Neural progenitor cell (in vitro differentiated cells): ENCODE measurements around the gene ADH5. TPM values are rescaled to one million over a fixed set of nuclear protein-coding genes. Genes with fewer than 3 reads are reported as not detected.

Experiments used
- DNase-seq: peaks from one replicate; pipeline ENCODE4 v3.0.0-alpha.2; 2016; ENCODE audit warnings: low spot score
- H2AFZ ChIP-seq: fragments of 200-600 bp; sonication (generic); replicated peaks from 2 replicates; pipeline ENCODE4 v1.6.1; 2016; ENCODE audit warnings: antibody characterized with exemption
- H3F3A ChIP-seq: fragments of 200-600 bp; sonication (generic); 2 replicates; pipeline ENCODE4 v1.6.1; 2016; ENCODE audit warnings: antibody characterized with exemption, low read depth
- H3K27ac ChIP-seq: fragments of 200-600 bp; sonication (generic); 2 replicates; pipeline ENCODE4 v1.5.1; 2016; ENCODE audit warnings: mild to moderate bottlenecking
- H3K27me3 ChIP-seq: fragments of 200-600 bp; sonication (generic); 2 replicates; pipeline ENCODE4 v1.6.1; 2016; ENCODE audit warnings: mild to moderate bottlenecking, moderate library complexity
- H3K36me3 ChIP-seq: fragments of 200-600 bp; sonication (generic); 2 replicates; pipeline ENCODE4 v1.5.1; 2016
- H3K4me1 ChIP-seq: fragments of 200-600 bp; sonication (generic); 2 replicates; pipeline ENCODE4 v1.6.1; 2016; ENCODE audit warnings: mixed run types
- H3K4me2 ChIP-seq: fragments of 200-600 bp; sonication (generic); 2 replicates; pipeline ENCODE4 v1.6.1; 2016
- H3K4me3 ChIP-seq: fragments of 200-600 bp; sonication (generic); 2 replicates; pipeline ENCODE4 v1.5.1; 2016
- H3K79me2 ChIP-seq: fragments of 200-600 bp; sonication (generic); 2 replicates; pipeline ENCODE4 v1.6.1; 2016; ENCODE audit warnings: low read depth
- H3K9ac ChIP-seq: fragments of 200-600 bp; sonication (generic); 2 replicates; pipeline ENCODE4 v1.6.1; 2016
- H3K9me3 ChIP-seq: fragments of 200-600 bp; sonication (generic); 2 replicates; pipeline ENCODE4 v1.5.1; 2016; ENCODE audit warnings: low read depth
- H4K20me1 ChIP-seq: fragments of 200-600 bp; sonication (generic); 2 replicates; pipeline ENCODE4 v1.6.1; 2016; ENCODE audit warnings: low read depth
- H3K27ac Mint-ChIP-seq: 3 replicates; pipeline ENCODE4 v1.8.0; 2021; ENCODE audit warnings: mixed read lengths
- H3K27me3 Mint-ChIP-seq: 2 replicates; pipeline ENCODE4 v1.8.0; 2022; ENCODE audit warnings: low read depth, mild to moderate bottlenecking, inconsistent platforms, moderate library complexity, mixed read lengths; ENCODE audit not compliant: insufficient read depth
- H3K36me3 Mint-ChIP-seq: 3 replicates; pipeline ENCODE4 v1.8.0; 2021; ENCODE audit warnings: mixed read lengths
- H3K4me1 Mint-ChIP-seq: 3 replicates; pipeline ENCODE4 v1.8.0; 2021; ENCODE audit warnings: mixed read lengths
- H3K4me3 Mint-ChIP-seq: 3 replicates; pipeline ENCODE4 v1.8.0; 2021; ENCODE audit warnings: mild to moderate bottlenecking, moderate library complexity, mixed read lengths
- H3K9me3 Mint-ChIP-seq: 3 replicates; pipeline ENCODE4 v1.8.0; 2020; ENCODE audit warnings: mixed read lengths
- CTCF ChIP-seq: fragments of 200-600 bp; sonication (generic); IDR thresholded peaks from 2 replicates; pipeline ENCODE4 v1.5.1; 2017; ENCODE audit warnings: antibody characterized with exemption, mild to moderate bottlenecking
- EZH2 ChIP-seq: fragments of 200-600 bp; sonication (generic); IDR thresholded peaks from 2 replicates; pipeline ENCODE4 v1.6.1; 2017; ENCODE audit warnings: antibody characterized with exemption, mild to moderate bottlenecking, moderate library complexity
- EZH2phosphoT487 ChIP-seq: fragments of 200-600 bp; sonication (generic); IDR thresholded peaks from 2 replicates; pipeline ENCODE4 v1.6.1; 2017; ENCODE audit warnings: antibody characterized with exemption
- total RNA-seq: library from RNA; depleted of rRNA; stranded (reverse); fragments of >200 nt; gene quantifications from 2 replicates; pipeline ENCODE4 v1.2.3, GENCODE V29; 2015; ENCODE audit warnings: low replicate concordance

ADH5 gene
- total RNA-seq, 1 donor from 2014 or later: 473 TPM

DNA sequence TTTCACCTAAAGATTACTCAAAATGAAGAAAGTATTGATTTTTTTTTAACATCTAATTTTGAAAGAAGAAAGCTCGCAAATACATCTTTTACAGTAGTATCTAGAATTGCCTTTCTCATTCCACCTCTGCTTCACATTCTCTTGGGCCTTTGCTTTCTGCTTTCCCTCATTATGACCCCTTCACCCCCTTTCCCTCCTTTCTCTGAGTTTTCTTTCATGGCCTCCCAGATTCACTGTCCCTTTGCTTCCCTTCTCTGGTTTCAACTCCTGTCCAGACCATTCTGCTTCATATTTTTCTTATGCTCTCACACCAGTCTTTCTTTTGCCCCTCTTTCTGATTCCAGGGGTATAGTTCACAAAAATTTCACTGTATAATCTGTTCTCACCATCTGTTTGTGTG, 29.0 kb downstream of the ADH5 start:
- Histone ChIP-seq H3F3A (peaks cover 11% of the 10 kb centered on the region), H3K36me3 (peaks cover 10% of the 10 kb centered on the region), H3K27ac (no peak overlapping the region), H3K4me2 (no peak overlapping the region), H3K4me3 (no peak overlapping the region), H3K4me1 (peaks cover 3% of the 10 kb centered on the region), H2AFZ (no peak overlapping the region), H3K9me3 (no peaks in the 10 kb centered on the region), H3K27me3 (no peaks in the 10 kb centered on the region), H3K9ac (no peak overlapping the region), H3K79me2 (no peaks in the 10 kb centered on the region), H4K20me1 (no peaks in the 10 kb centered on the region)
- Mint-ChIP-seq H3K27me3 (no peaks in the 10 kb centered on the region), H3K9me3 (no peaks in the 10 kb centered on the region), H3K36me3 (peaks cover 39% of the 10 kb centered on the region), H3K4me3 (no peak overlapping the region), H3K4me1 (peaks cover 16% of the 10 kb centered on the region), H3K27ac (no peak overlapping the region)
- TF ChIP-seq CTCF (no peak), EZH2 (no peak), EZH2phosphoT487 (no peak)
- DNase-seq: no peak

GRCh38 chr4:99058228-99058627, 30.4 kb downstream of the ADH5 start:
- Mint-ChIP-seq H3K4me1 (peaks cover 16% of the 10 kb centered on the region), H3K36me3 (peaks cover 41% of the 10 kb centered on the region), H3K27ac (no peak overlapping the region), H3K9me3 (no peaks in the 10 kb centered on the region), H3K27me3 (no peaks in the 10 kb centered on the region), H3K4me3 (no peak overlapping the region)
- Histone ChIP-seq H3K4me3 (no peak overlapping the region), H3K4me2 (no peak overlapping the region), H3K4me1 (peaks cover 9% of the 10 kb centered on the region), H3K9ac (no peak overlapping the region), H3F3A (peaks cover 18% of the 10 kb centered on the region), H3K27me3 (no peaks in the 10 kb centered on the region), H3K27ac (no peak overlapping the region), H2AFZ (no peak overlapping the region), H3K9me3 (no peaks in the 10 kb centered on the region), H4K20me1 (no peaks in the 10 kb centered on the region), H3K79me2 (no peaks in the 10 kb centered on the region), H3K36me3 (peaks cover 10% of the 10 kb centered on the region)
- DNase-seq: no peak
- no peak for TF ChIP-seq EZH2
- TF ChIP-seq CTCF: no peak
- TF ChIP-seq EZH2phosphoT487: no peak

GRCh38 chr4:99054428-99054994, 34.1 kb downstream of the ADH5 start:
- Mint-ChIP-seq H3K4me3 (no peak overlapping the region), H3K36me3 (peaks cover 52% of the 10 kb centered on the region), H3K27me3 (no peaks in the 10 kb centered on the region), H3K4me1 (peaks cover 6% of the 10 kb centered on the region), H3K27ac (no peak overlapping the region), H3K9me3 (no peaks in the 10 kb centered on the region)
- Histone ChIP-seq H3K4me1 (peaks cover 9% of the 10 kb centered on the region), H3K36me3 (peaks cover 15% of the 10 kb centered on the region), H3K27me3 (no peaks in the 10 kb centered on the region), H4K20me1 (no peaks in the 10 kb centered on the region), H3K79me2 (no peaks in the 10 kb centered on the region), H2AFZ (no peak overlapping the region), H3K9me3 (no peaks in the 10 kb centered on the region), H3K27ac (peak overlapping the region; percentile 84), H3K9ac (no peak overlapping the region), H3K4me3 (no peak overlapping the region), H3K4me2 (peak overlapping the region; percentile 42), H3F3A (peaks cover 18% of the 10 kb centered on the region)
- DNase-seq: no peak
- TF ChIP-seq EZH2 (no peak), EZH2phosphoT487 (no peak), CTCF (no peak)
